Parathyroid adenoma (tissue), 2 donors: ENCODE data around the gene FOXA2.

Experiments used
- H2AFZ ChIP-seq: fragments of 300-600 bp; sonication (generic); one replicate; pipeline ENCODE4 v1.7.0; 2017; ENCODE audit warnings: antibody characterized with exemption, mild to moderate bottlenecking
- H3K27ac ChIP-seq: fragments of 300-600 bp; sonication (generic); one replicate; pipeline ENCODE4 v1.7.0; 2017
- H3K27me3 ChIP-seq: fragments of 300-600 bp; sonication (generic); one replicate; pipeline ENCODE4 v1.7.0; 2017; ENCODE audit warnings: low read length; ENCODE audit not compliant: control insufficient read depth, insufficient read depth
- H3K36me3 ChIP-seq: fragments of 300-600 bp; sonication (generic); one replicate; pipeline ENCODE4 v1.7.0; 2017; ENCODE audit warnings: low read length; ENCODE audit not compliant: control insufficient read depth, insufficient read depth
- H3K4me1 ChIP-seq: fragments of 300-600 bp; sonication (generic); one replicate; pipeline ENCODE4 v1.7.0; 2017; ENCODE audit warnings: control low read depth
- H3K4me2 ChIP-seq: fragments of 300-600 bp; sonication (generic); one replicate; pipeline ENCODE4 v1.7.0; 2017; ENCODE audit warnings: low read length
- H3K4me3 ChIP-seq: fragments of 300-600 bp; sonication (generic); one replicate; pipeline ENCODE4 v1.7.0; 2017; ENCODE audit warnings: low read depth, low read length
- H3K79me2 ChIP-seq: fragments of 300-600 bp; sonication (generic); one replicate; pipeline ENCODE4 v1.7.0; 2017; ENCODE audit warnings: control low read depth
- H3K9ac ChIP-seq: fragments of 300-600 bp; sonication (generic); one replicate; pipeline ENCODE4 v1.7.0; 2017; ENCODE audit warnings: mild to moderate bottlenecking
- H3K9me3 ChIP-seq: fragments of 300-600 bp; sonication (generic); one replicate; pipeline ENCODE4 v1.7.0; 2017; ENCODE audit warnings: low read length; ENCODE audit not compliant: control insufficient read depth
- CTCF ChIP-seq: fragments of 300-600 bp; sonication (generic); IDR thresholded peaks from one replicate; pipeline ENCODE4 v1.7.0; 2017; ENCODE audit warnings: antibody characterized with exemption, mild to moderate bottlenecking
- donor health status: primary hyperparathyroidism.

Gene FOXA2

DNA sequence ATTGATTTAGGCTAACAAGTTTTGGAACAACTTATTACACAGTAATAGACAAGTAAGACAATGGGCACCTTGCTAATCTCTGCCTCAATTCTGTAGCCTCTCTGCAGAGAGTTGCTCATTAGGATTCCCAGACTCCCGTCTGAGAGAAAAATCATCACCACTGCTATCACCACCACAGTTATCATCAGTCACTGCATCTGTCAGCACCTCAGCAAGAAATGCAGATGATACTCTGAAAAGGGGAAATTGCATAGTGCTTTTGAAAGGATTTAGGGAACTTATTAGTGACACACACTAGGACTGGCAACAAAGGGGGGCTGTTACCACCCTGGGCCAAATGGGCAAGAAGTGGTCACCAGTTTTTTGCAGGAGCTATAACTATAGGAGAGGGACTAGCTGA, 39.9 kb downstream of the FOXA2 start:
- Histone ChIP-seq H3K27me3 (no peaks in the 10 kb centered on the region), H3K9ac (no peak overlapping the region), H3K4me1 (no peaks in the 10 kb centered on the region), H3K79me2 (no peaks in the 10 kb centered on the region), H3K4me3 (no peak overlapping the region), H3K4me2 (no peak overlapping the region), H3K36me3 (no peaks in the 10 kb centered on the region), H3K27ac (no peak overlapping the region), H3K9me3 (no peaks in the 10 kb centered on the region), H2AFZ (no peak overlapping the region)
- no peak for TF ChIP-seq CTCF

GRCh38 chr20:22542427-22542826, 41.9 kb downstream of the FOXA2 start:
- no peaks in the 10 kb centered on the region for H3K36me3 ChIP-seq
- TF ChIP-seq CTCF, result no peak

DNA sequence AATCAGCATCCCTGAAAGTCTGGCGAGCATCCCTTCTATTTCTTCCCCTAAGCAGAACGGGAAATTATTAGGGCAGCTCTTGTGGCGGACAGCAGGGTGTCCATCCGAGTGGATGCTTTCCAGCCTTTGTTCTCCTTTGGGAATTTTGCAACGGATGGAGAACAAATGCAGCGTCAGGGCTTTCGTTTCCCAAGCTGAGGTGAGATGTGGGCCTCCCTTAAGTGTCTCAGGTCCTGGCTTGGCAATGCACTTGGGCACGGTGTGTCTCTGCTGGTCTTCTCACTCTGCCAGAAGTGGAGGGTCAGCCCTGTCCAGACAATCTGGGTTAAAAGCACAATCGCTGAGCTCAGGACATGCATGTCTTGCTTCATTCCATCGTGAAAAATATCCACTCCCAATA, 43.5 kb downstream of the FOXA2 start:
- H3K27me3 ChIP-seq, result no peaks in the 10 kb centered on the region

More at GRCh38 chr20:22542427-22542826, 41.9 kb downstream of the FOXA2 start:
- no peaks in the 10 kb centered on the region for H3K27me3 ChIP-seq
- H3K79me2 ChIP-seq, result no peaks in the 10 kb centered on the region
- H2AFZ ChIP-seq, result no peak overlapping the region
- H3K4me3 ChIP-seq, result no peak overlapping the region
- H3K9me3 ChIP-seq, result no peaks in the 10 kb centered on the region
- H3K4me1 ChIP-seq, result no peaks in the 10 kb centered on the region
- no peak overlapping the region for H3K4me2 ChIP-seq
- no peak overlapping the region for H3K27ac ChIP-seq
- H3K9ac ChIP-seq, result no peak overlapping the region

DNA sequence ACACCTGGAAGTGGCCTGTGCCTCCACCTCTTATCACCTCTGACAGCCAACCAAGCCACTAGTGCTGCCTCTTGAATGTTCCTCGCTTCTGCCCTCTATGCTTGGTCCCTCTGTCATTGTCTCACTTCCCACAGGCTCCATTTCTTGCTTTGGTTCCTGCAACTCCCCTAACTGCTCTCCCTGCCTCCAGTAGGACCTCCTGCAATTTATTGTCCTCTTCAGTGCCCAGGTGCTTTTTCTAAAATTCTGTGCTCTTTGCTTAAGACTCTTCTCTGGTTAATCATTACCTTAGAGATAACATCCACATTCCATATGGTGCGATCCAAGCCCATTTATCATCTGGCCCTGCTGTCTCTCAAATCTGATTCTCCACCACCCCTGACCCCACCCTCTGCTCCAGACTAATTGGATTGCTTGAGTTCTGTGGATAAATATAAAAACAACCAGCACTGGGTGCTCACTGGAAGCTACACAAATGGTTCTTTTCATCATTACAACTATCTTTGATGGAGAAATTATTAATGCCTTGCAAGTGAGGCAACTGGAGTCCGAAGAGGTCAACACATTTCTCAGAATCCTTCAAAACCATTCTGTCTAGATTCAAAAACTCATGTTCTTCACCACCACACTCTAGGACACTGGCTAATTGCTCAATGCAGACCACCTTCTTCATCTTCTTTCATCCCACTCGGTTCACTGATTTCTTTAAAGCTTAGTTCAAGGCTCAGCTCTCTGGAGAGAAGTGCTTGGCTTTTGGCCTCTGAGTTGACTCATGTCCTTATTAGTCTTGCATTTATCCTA, 47.2 kb downstream of the FOXA2 start:
- H3K36me3 ChIP-seq, result no peaks in the 10 kb centered on the region

More for the DNA sequence above, 43.5 kb downstream of the FOXA2 start:
- Histone ChIP-seq H3K27ac (no peak overlapping the region), H2AFZ (no peak overlapping the region), H3K9me3 (no peaks in the 10 kb centered on the region), H3K36me3 (no peaks in the 10 kb centered on the region), H3K4me3 (no peak overlapping the region), H3K79me2 (no peaks in the 10 kb centered on the region), H3K4me2 (no peak overlapping the region), H3K4me1 (no peaks in the 10 kb centered on the region), H3K9ac (no peak overlapping the region)
- TF ChIP-seq CTCF, result no peak

More for the DNA sequence above, 47.2 kb downstream of the FOXA2 start:
- H3K9ac ChIP-seq, result no peak overlapping the region
- H3K79me2 ChIP-seq, result no peaks in the 10 kb centered on the region
- no peaks in the 10 kb centered on the region for H3K27me3 ChIP-seq
- no peaks in the 10 kb centered on the region for H3K4me1 ChIP-seq
- H3K27ac ChIP-seq, result no peak overlapping the region
- H3K4me2 ChIP-seq, result no peak overlapping the region
- no peak overlapping the region for H3K4me3 ChIP-seq
- no peaks in the 10 kb centered on the region for H3K9me3 ChIP-seq
- TF ChIP-seq CTCF, result no peak
- H2AFZ ChIP-seq, result no peak overlapping the region
